ENCODE measurements around the gene RSAD2. TPM values are rescaled to one million over a fixed set of nuclear protein-coding genes. Genes with fewer than 3 reads are reported as not detected.

Gene RSAD2
- total and polyA plus RNA-seq, 2 donors (not counting 1 experiment from before 2014, with no cell fraction given): 0.17 to 1.7 TPM

- no peaks in the 10 kb centered on the region for H3K9me3 ChIP-seq (ENCODE audit: control insufficient read depth, insufficient read depth, low read depth, low read length)
- H3K4me1 ChIP-seq (ENCODE audit: control insufficient read depth, extremely low read depth, insufficient read depth, low read length): no peaks in the 10 kb centered on the region
- TF ChIP-seq CTCF (conservative IDR thresholded peaks at IDR 0.05 in 1 of 2, IDR thresholded peaks at IDR 0.05 in 1 of 2; ENCODE audit: low read depth in 1 of 2, low read length in 2 of 2) (no peak), EZH2 (IDR thresholded peaks at IDR 0.05; ENCODE audit: low read length, missing control alignments) (no peak)
- H2AFZ ChIP-seq (ENCODE audit: low read length): no peak overlapping the region
- H3K4me3 ChIP-seq (replicated peaks in 1 of 4; ENCODE audit: control extremely low read depth in 1 of 4, insufficient read depth in 1 of 4, low read depth in 3 of 4, low read length in 4 of 4): no peak overlapping the region
- DNase-seq (ENCODE audit: low read depth in 2 of 2): no peak
- no peaks in the 10 kb centered on the region for H4K20me1 ChIP-seq (ENCODE audit: control insufficient read depth, extremely low read depth, insufficient read depth, low read length)
- no peak overlapping the region for H3K4me2 ChIP-seq (ENCODE audit: extremely low read depth, insufficient read depth, low read length)
- no peaks in the 10 kb centered on the region for H3K79me2 ChIP-seq (ENCODE audit: control insufficient read depth, insufficient read depth, low read length)
- no peaks in the 10 kb centered on the region for H3K36me3 ChIP-seq (ENCODE audit: control insufficient read depth, insufficient read depth, low read length)
- H3K27me3 ChIP-seq (ENCODE audit: control insufficient read depth, insufficient read depth, low read length): peaks cover 2% of the 10 kb centered on the region
- no peak overlapping the region for H3K27ac ChIP-seq (ENCODE audit: insufficient read depth, low read length)
- H3K9ac ChIP-seq (ENCODE audit: insufficient read depth, low read length): no peak overlapping the region
Measured at GRCh38 chr2:6866982-6867381, 10.6 kb upstream of the RSAD2 start.

- H4K20me1 ChIP-seq (ENCODE audit: control insufficient read depth, extremely low read depth, insufficient read depth, low read length): no peaks in the 10 kb centered on the region
- H2AFZ ChIP-seq (ENCODE audit: low read length): no peak overlapping the region
- H3K4me2 ChIP-seq (ENCODE audit: extremely low read depth, insufficient read depth, low read length): no peak overlapping the region
- DNase-seq (ENCODE audit: low read depth in 2 of 2): no peak
- H3K4me1 ChIP-seq (ENCODE audit: control insufficient read depth, extremely low read depth, insufficient read depth, low read length): no peaks in the 10 kb centered on the region
- H3K27ac ChIP-seq (ENCODE audit: insufficient read depth, low read length): no peak overlapping the region
- H3K9ac ChIP-seq (ENCODE audit: insufficient read depth, low read length): no peak overlapping the region
- H3K9me3 ChIP-seq (ENCODE audit: control insufficient read depth, insufficient read depth, low read depth, low read length): no peaks in the 10 kb centered on the region
- no peak overlapping the region for H3K4me3 ChIP-seq (replicated peaks in 1 of 4; ENCODE audit: control extremely low read depth in 1 of 4, insufficient read depth in 1 of 4, low read depth in 3 of 4, low read length in 4 of 4)
- no peaks in the 10 kb centered on the region for H3K27me3 ChIP-seq (ENCODE audit: control insufficient read depth, insufficient read depth, low read length)
- H3K79me2 ChIP-seq (ENCODE audit: control insufficient read depth, insufficient read depth, low read length): no peaks in the 10 kb centered on the region
- no peaks in the 10 kb centered on the region for H3K36me3 ChIP-seq (ENCODE audit: control insufficient read depth, insufficient read depth, low read length)
- TF ChIP-seq EZH2 (IDR thresholded peaks at IDR 0.05; ENCODE audit: low read length, missing control alignments) (no peak), CTCF (conservative IDR thresholded peaks at IDR 0.05 in 1 of 2, IDR thresholded peaks at IDR 0.05 in 1 of 2; ENCODE audit: low read depth in 1 of 2, low read length in 2 of 2) (no peak)
Measured at GRCh38 chr2:6872394-6872793, 5.2 kb upstream of the RSAD2 start.

- Histone ChIP-seq H4K20me1 (ENCODE audit: control insufficient read depth, extremely low read depth, insufficient read depth, low read length) (no peaks in the 10 kb centered on the region), H3K27me3 (ENCODE audit: control insufficient read depth, insufficient read depth, low read length) (no peaks in the 10 kb centered on the region), H3K4me3 (replicated peaks in 1 of 4; ENCODE audit: control extremely low read depth in 1 of 4, insufficient read depth in 1 of 4, low read depth in 3 of 4, low read length in 4 of 4) (no peak overlapping the region), H3K36me3 (ENCODE audit: control insufficient read depth, insufficient read depth, low read length) (no peaks in the 10 kb centered on the region), H3K4me2 (ENCODE audit: extremely low read depth, insufficient read depth, low read length) (no peak overlapping the region), H3K9me3 (ENCODE audit: control insufficient read depth, insufficient read depth, low read depth, low read length) (no peaks in the 10 kb centered on the region), H2AFZ (ENCODE audit: low read length) (no peak overlapping the region), H3K79me2 (ENCODE audit: control insufficient read depth, insufficient read depth, low read length) (no peaks in the 10 kb centered on the region), H3K9ac (ENCODE audit: insufficient read depth, low read length) (no peak overlapping the region), H3K27ac (ENCODE audit: insufficient read depth, low read length) (no peak overlapping the region), H3K4me1 (ENCODE audit: control insufficient read depth, extremely low read depth, insufficient read depth, low read length) (no peaks in the 10 kb centered on the region)
- DNase-seq (ENCODE audit: low read depth in 2 of 2): no peak
- TF ChIP-seq EZH2 (IDR thresholded peaks at IDR 0.05; ENCODE audit: low read length, missing control alignments) (no peak), CTCF (conservative IDR thresholded peaks at IDR 0.05 in 1 of 2, IDR thresholded peaks at IDR 0.05 in 1 of 2; ENCODE audit: low read depth in 1 of 2, low read length in 2 of 2) (no peak)
Measured at GRCh38 chr2:6874032-6874431, 3.5 kb upstream of the RSAD2 start.
